ENCODE data around the gene GOLT1B. TPM values are rescaled to one million over a fixed set of nuclear protein-coding genes. Genes with fewer than 3 reads are reported as not detected.

GOLT1B gene
- total and polyA plus RNA-seq, 2 of the 13 experiments (the other 11 are each of a cell fraction or from before 2014, with no cell fraction given): 23.6 to 38.4 TPM

DNA sequence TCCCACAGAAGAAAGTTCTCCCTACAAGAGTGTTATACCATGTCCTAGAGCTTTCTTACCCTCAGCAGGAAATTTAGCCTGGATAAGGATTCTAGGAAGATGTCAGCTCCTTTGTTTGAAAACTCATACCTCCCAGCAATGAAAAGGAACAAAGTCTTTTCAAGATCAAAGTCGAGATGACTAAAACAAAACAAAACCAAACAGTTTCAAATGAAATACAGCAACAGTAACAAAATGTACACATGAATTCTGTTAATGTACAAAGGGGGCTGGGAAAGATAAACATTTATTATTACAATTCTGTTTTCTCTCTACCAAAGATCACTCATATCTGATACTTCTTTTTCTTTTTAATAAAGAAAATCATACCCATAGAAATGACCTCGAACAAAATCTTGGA lies 61.3 kb downstream of the GOLT1B start (continued):
- no peak for TF ChIP-seq PITX1 (CRISPR knock-in tag; IDR thresholded peaks at IDR 0.05)
- peak; percentile 56; the same call in 1 of the 2 replicates for TF ChIP-seq KDM6A (CRISPR knock-in tag; IDR thresholded peaks at IDR 0.05; ENCODE audit: low read depth)
- TF ChIP-seq NBN (conservative IDR thresholded peaks at IDR 0.05): no peak
- no peak for TF ChIP-seq SOX6 (IDR thresholded peaks at IDR 0.05)
- peak; percentile 76; the same call in 1 of the 2 replicates for TF ChIP-seq SOX6 (CRISPR knock-in tag; IDR thresholded peaks at IDR 0.05)
- peak in 1 of 2 experiments; percentile 81; a peak in 2 of 4 replicates for TF ChIP-seq EP300 (IDR thresholded peaks at IDR 0.05; ENCODE audit: low read depth in 2 of 2, low read length in 2 of 2)
- TF ChIP-seq EP300 (CRISPR knock-in tag; IDR thresholded peaks at IDR 0.05; ENCODE audit: borderline replicate concordance): no peak
- no peak for TF ChIP-seq SPEN (CRISPR knock-in tag; IDR thresholded peaks at IDR 0.05; ENCODE audit: low read depth)
- TF ChIP-seq HNF4A (CRISPR knock-in tag; IDR thresholded peaks at IDR 0.05): peak; percentile 53
- TF ChIP-seq, protein P1, sequence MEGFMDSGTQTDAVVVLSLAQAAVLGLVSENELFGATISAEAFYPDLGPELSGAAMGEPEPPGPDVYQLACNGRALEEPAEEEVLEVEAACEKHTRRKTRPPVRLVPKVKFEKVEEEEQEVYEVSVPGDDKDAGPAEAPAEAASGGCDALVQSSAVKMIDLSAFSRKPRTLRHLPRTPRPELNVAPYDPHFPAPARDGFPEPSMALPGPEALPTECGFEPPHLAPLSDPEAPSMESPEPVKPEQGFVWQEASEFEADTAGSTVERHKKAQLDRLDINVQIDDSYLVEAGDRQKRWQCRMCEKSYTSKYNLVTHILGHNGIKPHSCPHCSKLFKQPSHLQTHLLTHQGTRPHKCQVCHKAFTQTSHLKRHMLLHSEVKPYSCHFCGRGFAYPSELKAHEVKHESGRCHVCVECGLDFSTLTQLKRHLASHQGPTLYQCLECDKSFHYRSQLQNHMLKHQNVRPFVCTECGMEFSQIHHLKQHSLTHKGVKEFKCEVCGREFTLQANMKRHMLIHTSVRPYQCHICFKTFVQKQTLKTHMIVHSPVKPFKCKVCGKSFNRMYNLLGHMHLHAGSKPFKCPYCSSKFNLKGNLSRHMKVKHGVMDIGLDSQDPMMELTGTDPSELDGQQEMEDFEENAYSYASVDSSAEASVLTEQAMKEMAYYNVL (CRISPR knock-in tag; IDR thresholded peaks at IDR 0.05; ENCODE audit: borderline replicate concordance): 0 out of 2 replicates have a peak, but pooled peaks have one; percentile 26
- no peak for TF ChIP-seq GATAD1 (CRISPR knock-in tag; IDR thresholded peaks at IDR 0.05)
- no peak for TF ChIP-seq DR1 (CRISPR knock-in tag; IDR thresholded peaks at IDR 0.05)
- TF ChIP-seq, protein P2, sequence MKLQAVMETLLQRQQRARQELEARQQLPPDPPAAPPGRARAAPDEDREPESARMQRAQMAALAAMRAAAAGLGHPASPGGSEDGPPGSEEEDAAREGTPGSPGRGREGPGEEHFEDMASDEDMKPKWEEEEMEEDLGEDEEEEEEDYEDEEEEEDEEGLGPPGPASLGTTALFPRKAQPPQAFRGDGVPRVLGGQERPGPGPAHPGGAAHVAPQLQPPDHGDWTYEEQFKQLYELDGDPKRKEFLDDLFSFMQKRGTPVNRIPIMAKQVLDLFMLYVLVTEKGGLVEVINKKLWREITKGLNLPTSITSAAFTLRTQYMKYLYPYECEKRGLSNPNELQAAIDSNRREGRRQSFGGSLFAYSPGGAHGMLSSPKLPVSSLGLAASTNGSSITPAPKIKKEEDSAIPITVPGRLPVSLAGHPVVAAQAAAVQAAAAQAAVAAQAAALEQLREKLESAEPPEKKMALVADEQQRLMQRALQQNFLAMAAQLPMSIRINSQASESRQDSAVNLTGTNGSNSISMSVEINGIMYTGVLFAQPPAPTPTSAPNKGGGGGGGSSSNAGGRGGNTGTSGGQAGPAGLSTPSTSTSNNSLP (IDR thresholded peaks at IDR 0.05; ENCODE audit: low read depth, low read length): peak; percentile 93
- no peak for TF ChIP-seq SP2 (CRISPR knock-in tag; IDR thresholded peaks at IDR 0.05)
- peak; percentile 75; the same call in 1 of the 2 replicates for TF ChIP-seq MIXL1 (CRISPR knock-in tag; IDR thresholded peaks at IDR 0.05)
- peak; percentile 68 for TF ChIP-seq BCL6 (CRISPR knock-in tag; IDR thresholded peaks at IDR 0.05)
- peak; percentile 29; the same call in 1 of the 2 replicates for TF ChIP-seq HDAC1 (CRISPR knock-in tag; IDR thresholded peaks at IDR 0.05)
- TF ChIP-seq ZNF615 (CRISPR knock-in tag; IDR thresholded peaks at IDR 0.05; ENCODE audit: borderline replicate concordance): no peak
- TF ChIP-seq, protein P3, sequence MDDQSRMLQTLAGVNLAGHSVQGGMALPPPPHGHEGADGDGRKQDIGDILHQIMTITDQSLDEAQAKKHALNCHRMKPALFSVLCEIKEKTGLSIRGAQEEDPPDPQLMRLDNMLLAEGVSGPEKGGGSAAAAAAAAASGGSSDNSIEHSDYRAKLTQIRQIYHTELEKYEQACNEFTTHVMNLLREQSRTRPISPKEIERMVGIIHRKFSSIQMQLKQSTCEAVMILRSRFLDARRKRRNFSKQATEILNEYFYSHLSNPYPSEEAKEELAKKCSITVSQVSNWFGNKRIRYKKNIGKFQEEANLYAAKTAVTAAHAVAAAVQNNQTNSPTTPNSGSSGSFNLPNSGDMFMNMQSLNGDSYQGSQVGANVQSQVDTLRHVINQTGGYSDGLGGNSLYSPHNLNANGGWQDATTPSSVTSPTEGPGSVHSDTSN (CRISPR knock-in tag; IDR thresholded peaks at IDR 0.05; ENCODE audit: borderline replicate concordance): no peak
- TF ChIP-seq, protein P4, sequence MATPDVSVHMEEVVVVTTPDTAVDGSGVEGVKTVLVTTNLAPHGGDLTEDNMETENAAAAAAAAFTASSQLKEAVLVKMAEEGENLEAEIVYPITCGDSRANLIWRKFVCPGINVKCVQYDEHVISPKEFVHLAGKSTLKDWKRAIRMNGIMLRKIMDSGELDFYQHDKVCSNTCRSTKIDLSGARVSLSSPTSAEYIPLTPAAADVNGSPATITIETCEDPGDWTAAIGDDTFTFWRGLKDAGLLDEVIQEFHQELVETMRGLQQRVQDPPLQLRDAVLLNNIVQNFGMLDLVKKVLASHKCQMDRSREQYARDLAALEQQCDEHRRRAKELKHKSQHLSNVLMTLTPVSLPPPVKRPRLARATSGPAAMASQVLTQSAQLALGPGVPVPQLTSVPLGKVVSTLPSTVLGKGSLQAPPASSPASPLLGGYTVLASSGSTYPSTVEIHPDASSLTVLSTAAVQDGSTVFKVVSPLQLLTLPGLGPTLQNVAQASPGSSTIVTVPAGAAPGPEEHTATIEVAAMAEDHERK (CRISPR knock-in tag; IDR thresholded peaks at IDR 0.05; ENCODE audit: low read depth): no peak
- TF ChIP-seq, protein P5, sequence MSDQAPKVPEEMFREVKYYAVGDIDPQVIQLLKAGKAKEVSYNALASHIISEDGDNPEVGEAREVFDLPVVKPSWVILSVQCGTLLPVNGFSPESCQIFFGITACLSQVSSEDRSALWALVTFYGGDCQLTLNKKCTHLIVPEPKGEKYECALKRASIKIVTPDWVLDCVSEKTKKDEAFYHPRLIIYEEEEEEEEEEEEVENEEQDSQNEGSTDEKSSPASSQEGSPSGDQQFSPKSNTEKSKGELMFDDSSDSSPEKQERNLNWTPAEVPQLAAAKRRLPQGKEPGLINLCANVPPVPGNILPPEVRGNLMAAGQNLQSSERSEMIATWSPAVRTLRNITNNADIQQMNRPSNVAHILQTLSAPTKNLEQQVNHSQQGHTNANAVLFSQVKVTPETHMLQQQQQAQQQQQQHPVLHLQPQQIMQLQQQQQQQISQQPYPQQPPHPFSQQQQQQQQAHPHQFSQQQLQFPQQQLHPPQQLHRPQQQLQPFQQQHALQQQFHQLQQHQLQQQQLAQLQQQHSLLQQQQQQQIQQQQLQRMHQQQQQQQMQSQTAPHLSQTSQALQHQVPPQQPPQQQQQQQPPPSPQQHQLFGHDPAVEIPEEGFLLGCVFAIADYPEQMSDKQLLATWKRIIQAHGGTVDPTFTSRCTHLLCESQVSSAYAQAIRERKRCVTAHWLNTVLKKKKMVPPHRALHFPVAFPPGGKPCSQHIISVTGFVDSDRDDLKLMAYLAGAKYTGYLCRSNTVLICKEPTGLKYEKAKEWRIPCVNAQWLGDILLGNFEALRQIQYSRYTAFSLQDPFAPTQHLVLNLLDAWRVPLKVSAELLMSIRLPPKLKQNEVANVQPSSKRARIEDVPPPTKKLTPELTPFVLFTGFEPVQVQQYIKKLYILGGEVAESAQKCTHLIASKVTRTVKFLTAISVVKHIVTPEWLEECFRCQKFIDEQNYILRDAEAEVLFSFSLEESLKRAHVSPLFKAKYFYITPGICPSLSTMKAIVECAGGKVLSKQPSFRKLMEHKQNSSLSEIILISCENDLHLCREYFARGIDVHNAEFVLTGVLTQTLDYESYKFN (CRISPR knock-in tag; conservative IDR thresholded peaks at IDR 0.05): peak; percentile 78
- no peak for TF ChIP-seq PAF1 (CRISPR knock-in tag; IDR thresholded peaks at IDR 0.05)

All from HepG2 (cell line).